Measurements from ENCODE around the gene NFKBIL1. TPM values are rescaled to one million over a fixed set of nuclear protein-coding genes. Genes with fewer than 3 reads are reported as not detected.

The NFKBIL1 gene
- total RNA-seq, 4 donors from 2014 or later: 7.8 to 25.2 (median 16.7) TPM

DNA sequence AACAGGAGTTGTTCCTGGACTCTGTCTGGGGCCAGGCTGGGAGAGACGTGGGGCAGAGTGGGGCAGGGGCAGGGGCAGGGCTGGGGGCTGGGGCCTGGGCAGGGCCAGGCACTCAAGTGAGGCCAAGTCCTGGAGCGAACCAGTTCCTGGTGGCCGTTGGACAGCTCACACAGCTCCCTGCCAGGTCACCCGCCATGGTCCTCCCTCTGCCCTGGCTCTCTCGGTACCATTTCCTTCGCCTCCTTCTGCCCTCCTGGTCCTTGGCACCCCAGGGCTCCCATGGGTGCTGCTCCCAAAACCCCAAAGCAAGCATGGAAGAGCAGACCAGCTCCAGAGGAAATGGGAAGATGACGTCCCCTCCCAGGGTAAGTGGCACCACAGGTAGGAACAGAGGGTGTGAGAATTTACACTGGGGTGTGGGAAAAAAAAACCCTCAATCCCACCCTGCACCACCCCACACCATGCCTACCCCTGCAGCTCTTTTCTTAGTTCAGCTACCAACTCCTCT is 18.5 kb upstream of the NFKBIL1 start, which contains the start of gene MCCD1:
Gene MCCD1 (plus strand): TSS at position 142 of the 508 bp plus-strand sequence. CDS start 53 bp downstream, at position 195.
- DNase-seq: no peak
- H3K9me3 ChIP-seq: no peaks in the 10 kb centered on the region
- TF ChIP-seq, protein P1, sequence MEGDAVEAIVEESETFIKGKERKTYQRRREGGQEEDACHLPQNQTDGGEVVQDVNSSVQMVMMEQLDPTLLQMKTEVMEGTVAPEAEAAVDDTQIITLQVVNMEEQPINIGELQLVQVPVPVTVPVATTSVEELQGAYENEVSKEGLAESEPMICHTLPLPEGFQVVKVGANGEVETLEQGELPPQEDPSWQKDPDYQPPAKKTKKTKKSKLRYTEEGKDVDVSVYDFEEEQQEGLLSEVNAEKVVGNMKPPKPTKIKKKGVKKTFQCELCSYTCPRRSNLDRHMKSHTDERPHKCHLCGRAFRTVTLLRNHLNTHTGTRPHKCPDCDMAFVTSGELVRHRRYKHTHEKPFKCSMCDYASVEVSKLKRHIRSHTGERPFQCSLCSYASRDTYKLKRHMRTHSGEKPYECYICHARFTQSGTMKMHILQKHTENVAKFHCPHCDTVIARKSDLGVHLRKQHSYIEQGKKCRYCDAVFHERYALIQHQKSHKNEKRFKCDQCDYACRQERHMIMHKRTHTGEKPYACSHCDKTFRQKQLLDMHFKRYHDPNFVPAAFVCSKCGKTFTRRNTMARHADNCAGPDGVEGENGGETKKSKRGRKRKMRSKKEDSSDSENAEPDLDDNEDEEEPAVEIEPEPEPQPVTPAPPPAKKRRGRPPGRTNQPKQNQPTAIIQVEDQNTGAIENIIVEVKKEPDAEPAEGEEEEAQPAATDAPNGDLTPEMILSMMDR (IDR thresholded peaks at IDR 0.05): no peak
- TF ChIP-seq POLR2A (IDR thresholded peaks at IDR 0.05): no peak
- WGBS, 2 donors: 13 to 40% methylated on average over 2 to 3 of the region's 7 CpGs
- no peak within 1 kb of the TSS for H3K4me3 ChIP-seq
- peak within 1 kb of the TSS in 1 of 4 donors; percentile 5 for H3K27ac ChIP-seq
- H3K27me3 ChIP-seq: no peaks in the 10 kb centered on the region
- no peaks in the 10 kb centered on the region for H3K4me1 ChIP-seq
- intact Hi-C loops (cut with DNase I): no loop called here
- H3K36me3 ChIP-seq: peaks cover 5 to 50% (median 39%) of the 10 kb centered on the region in 3 donors

DNA sequence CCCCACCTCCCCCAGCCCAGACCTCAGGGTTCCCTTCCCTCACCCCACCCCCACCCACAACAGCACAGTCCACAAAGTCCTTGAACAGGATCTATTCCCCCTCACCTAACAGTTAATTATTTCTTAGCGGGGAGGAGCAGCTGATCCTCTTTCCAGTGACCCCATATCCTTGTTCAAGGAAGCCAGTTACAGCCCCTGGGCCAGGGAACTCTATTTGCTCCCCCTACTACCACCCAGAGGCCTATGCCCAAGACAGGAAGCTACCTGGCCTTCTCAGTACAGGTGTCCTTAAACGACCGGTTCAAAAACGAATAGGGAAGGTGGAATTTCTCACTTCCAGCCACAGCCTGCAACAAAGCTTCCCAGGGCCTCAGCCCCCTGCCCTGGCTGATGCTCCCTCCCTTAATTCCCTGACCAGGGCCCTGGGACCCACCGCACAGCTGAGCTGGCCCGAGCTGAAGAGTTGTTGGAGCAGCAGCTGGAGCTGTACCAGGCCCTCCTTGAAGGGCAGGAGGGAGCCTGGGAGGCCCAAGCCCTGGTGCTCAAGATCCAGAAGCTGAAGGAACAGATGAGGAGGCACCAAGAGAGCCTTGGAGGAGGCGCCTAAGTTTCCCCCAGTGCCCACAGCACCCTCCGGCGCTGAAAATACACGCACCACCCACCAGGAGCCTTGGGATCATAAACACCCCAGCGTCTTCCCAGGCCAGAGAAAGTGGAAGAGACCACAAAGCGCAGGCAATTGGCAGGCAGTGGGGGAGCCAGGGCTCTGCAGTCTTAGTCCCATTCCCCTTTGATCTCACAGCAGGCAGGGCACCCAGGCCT is 17.9 kb upstream of the NFKBIL1 start:
- no peak overlapping the region for H3K27ac ChIP-seq
- no peaks in the 10 kb centered on the region for H3K9me3 ChIP-seq
- no peak overlapping the region for H3K4me3 ChIP-seq
- H3K4me1 ChIP-seq: no peaks in the 10 kb centered on the region
- TF ChIP-seq, protein P1 (IDR thresholded peaks at IDR 0.05): no peak
- TF ChIP-seq POLR2A (IDR thresholded peaks at IDR 0.05): no peak
- H3K36me3 ChIP-seq: peaks cover 11 to 57% (median 46%) of the 10 kb centered on the region in 3 donors
- no peaks in the 10 kb centered on the region for H3K27me3 ChIP-seq
- no peak for DNase-seq
- intact Hi-C loops (cut with DNase I): no loop called here
- no CpG with 5 or more reads among the region's 12 CpGs for WGBS, 2 donors

DNA sequence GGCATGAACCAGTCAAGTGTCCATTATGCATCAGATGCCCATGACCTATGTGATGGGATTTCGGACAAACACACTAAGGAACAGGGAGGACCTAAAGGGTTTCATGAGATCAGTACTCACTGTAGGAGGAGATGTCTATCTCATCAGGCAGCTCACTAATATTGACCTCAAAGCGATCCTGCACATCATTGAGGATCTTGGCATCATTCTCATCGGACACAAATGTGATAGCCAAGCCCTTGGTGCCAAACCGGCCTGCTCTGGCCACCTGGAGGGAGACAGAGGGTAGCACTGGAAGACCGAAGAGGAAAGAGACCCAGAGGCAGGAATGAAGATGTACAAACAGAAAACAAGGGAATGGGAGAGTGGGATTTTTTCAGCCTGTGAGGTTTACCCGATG is 16.7 kb upstream of the NFKBIL1 start:
- Histone ChIP-seq H3K27ac (no peak overlapping the region), H3K4me1 (no peaks in the 10 kb centered on the region), H3K27me3 (no peaks in the 10 kb centered on the region), H3K36me3 (peaks cover 20 to 68% (median 56%) of the 10 kb centered on the region in 3 donors), H3K9me3 (no peaks in the 10 kb centered on the region), H3K4me3 (no peak overlapping the region)
- DNase-seq: no peak
- intact Hi-C loops (cut with DNase I): no loop called here
- TF ChIP-seq, protein P1 (IDR thresholded peaks at IDR 0.05): no peak
- TF ChIP-seq POLR2A (IDR thresholded peaks at IDR 0.05): no peak
- 66 to 74% methylated on average over 5 of the region's 6 CpGs for WGBS, 2 donors

DNA sequence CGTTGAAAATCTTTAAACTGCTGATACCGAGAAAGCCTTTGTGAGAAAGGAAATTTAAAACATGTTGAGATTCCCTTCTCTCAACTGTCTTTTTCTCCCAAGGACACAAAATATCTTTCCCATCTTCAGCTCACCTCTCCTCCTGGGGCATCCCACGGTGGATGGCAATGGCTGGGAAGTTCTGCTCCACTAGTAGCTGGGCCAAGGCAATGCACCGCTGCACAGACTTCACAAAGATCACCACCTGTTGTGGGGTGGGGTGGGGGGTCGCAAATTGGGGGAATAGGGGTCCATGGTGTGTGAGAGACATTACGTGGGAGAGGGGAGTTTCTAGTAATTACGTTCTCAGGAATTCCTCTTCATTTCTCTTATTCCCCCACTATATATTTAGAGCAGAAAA is 16.2 kb upstream of the NFKBIL1 start:
- no peak overlapping the region for H3K4me3 ChIP-seq
- TF ChIP-seq, protein P1 (IDR thresholded peaks at IDR 0.05): no peak
- no peak for TF ChIP-seq POLR2A (IDR thresholded peaks at IDR 0.05)
- intact Hi-C loops (cut with DNase I): no loop called here
- WGBS, 2 donors: 79 to 93% methylated on average over 4 to 7 of the region's 7 CpGs
- no peaks in the 10 kb centered on the region for H3K27me3 ChIP-seq
- DNase-seq: no peak
- H3K27ac ChIP-seq: no peak overlapping the region
- H3K36me3 ChIP-seq: peaks cover 25 to 73% (median 61%) of the 10 kb centered on the region in 3 donors
- peaks cover 0 to 3% (median 0%) of the 10 kb centered on the region in 3 donors for H3K4me1 ChIP-seq
- H3K9me3 ChIP-seq: no peaks in the 10 kb centered on the region
